Upper lobe of left lung (tissue), 4 donors: Measurements from ENCODE around the gene DGLUCY.

ENCODE experiments used
- POLR2A ChIP-seq, 4 donors: fragments of 450-650 bp; IDR thresholded peaks; one replicate each; pipeline ENCODE4 v1.5.1; 2016 to 2017; ENCODE audit warnings: antibody characterized with exemption in 4 of 4, mild to moderate bottlenecking in 2 of 4
- TF ChIP-seq, protein P1 (sequence below), 6 experiments: fragments of 450-650 bp in 4 of 6; fragments of 200-600 bp in 2 of 6; sonication (generic) in 2 of 6; IDR thresholded peaks; one replicate each; pipeline ENCODE4 v1.5.1; 2016 to 2019; ENCODE audit warnings: antibody characterized with exemption in 6 of 6

DNA sequence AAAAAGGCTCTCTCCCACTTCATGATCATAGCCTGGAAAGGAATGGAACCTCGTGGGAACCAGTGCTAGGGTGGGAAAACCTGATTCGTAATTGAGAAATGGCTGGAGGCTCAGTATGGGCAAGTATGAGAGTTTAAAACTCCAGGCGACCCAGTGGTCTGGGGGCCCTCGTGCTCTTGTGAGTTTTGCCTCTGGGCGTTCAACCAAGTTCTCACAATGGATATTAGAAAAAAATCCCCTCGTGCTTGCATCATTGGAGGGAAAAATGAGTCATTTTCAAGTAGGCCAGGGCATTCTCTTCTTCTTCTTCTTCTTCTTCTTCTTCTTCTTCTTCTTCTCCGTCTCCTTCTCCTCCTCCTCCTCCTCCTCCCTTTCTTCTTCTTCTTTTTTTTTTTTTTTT lies 91.6 kb downstream of the DGLUCY start:
- no peak for TF ChIP-seq POLR2A (IDR thresholded peaks at IDR 0.05)
- TF ChIP-seq, protein P1, sequence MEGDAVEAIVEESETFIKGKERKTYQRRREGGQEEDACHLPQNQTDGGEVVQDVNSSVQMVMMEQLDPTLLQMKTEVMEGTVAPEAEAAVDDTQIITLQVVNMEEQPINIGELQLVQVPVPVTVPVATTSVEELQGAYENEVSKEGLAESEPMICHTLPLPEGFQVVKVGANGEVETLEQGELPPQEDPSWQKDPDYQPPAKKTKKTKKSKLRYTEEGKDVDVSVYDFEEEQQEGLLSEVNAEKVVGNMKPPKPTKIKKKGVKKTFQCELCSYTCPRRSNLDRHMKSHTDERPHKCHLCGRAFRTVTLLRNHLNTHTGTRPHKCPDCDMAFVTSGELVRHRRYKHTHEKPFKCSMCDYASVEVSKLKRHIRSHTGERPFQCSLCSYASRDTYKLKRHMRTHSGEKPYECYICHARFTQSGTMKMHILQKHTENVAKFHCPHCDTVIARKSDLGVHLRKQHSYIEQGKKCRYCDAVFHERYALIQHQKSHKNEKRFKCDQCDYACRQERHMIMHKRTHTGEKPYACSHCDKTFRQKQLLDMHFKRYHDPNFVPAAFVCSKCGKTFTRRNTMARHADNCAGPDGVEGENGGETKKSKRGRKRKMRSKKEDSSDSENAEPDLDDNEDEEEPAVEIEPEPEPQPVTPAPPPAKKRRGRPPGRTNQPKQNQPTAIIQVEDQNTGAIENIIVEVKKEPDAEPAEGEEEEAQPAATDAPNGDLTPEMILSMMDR (IDR thresholded peaks at IDR 0.05) = no peak
